WERI-Rb-1 (cell line): Measurements from ENCODE around the gene LCOR.

Experiments used
- DNase-seq: peaks from one replicate; pipeline ENCODE4 v3.0.0-alpha.2; 2020
- H3K27ac ChIP-seq: fragments of 250-450 bp; sonication (Bioruptor Pico); 2 replicates; pipeline ENCODE4 v1.5.1; 2020; ENCODE audit warnings: mild to moderate bottlenecking, moderate library complexity
- H3K27me3 ChIP-seq: fragments of 250-450 bp; sonication (Bioruptor Pico); 2 replicates; pipeline ENCODE4 v1.5.1; 2021; ENCODE audit warnings: mild to moderate bottlenecking, low read depth, moderate library complexity; ENCODE audit not compliant: insufficient read depth, severe bottlenecking
- H3K36me3 ChIP-seq: fragments of 250-450 bp; sonication (Bioruptor Pico); 2 replicates; pipeline ENCODE4 v1.5.1; 2020; ENCODE audit warnings: mild to moderate bottlenecking, moderate library complexity
- H3K4me3 ChIP-seq: 2 replicates; pipeline ENCODE4 v1.5.1; 2011; ENCODE audit warnings: low read depth, mild to moderate bottlenecking, control low read depth, low read length
- H3K9me3 ChIP-seq: fragments of 250-450 bp; sonication (Bioruptor Pico); 2 replicates; pipeline ENCODE4 v1.5.1; 2021; ENCODE audit warnings: mild to moderate bottlenecking, moderate library complexity; ENCODE audit not compliant: severe bottlenecking
- TF ChIP-seq, protein P1 (sequence below): IDR thresholded peaks from 2 replicates; pipeline ENCODE4 v1.5.1; 2011; ENCODE audit warnings: low read depth, mild to moderate bottlenecking, control low read depth, inconsistent platforms, low read length

Gene LCOR

DNA sequence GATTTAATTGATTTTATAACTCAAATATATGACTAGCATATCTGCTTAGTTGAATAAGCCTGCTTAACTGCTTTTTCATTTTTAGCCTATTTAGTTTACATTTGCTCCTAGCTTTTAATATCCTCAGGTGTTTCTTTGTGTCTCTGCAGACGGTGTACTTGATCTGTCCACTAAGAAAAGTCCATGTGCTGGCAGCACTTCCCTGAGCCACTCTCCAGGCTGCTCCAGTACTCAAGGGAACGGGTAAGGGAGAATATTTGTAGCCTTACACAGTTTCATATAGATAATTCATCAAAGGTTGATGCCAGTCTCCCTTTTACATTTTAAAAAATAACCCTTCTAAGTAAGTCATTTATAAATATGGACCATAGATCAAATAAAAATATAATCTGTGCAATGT is 119.9 kb downstream of the LCOR start:
- no peak for DNase-seq
- Histone ChIP-seq H3K27ac (no peak overlapping the region), H3K36me3 (peaks cover 60% of the 10 kb centered on the region), H3K9me3 (no peaks in the 10 kb centered on the region), H3K27me3 (no peaks in the 10 kb centered on the region), H3K4me3 (no peak overlapping the region)
- TF ChIP-seq, protein P1, sequence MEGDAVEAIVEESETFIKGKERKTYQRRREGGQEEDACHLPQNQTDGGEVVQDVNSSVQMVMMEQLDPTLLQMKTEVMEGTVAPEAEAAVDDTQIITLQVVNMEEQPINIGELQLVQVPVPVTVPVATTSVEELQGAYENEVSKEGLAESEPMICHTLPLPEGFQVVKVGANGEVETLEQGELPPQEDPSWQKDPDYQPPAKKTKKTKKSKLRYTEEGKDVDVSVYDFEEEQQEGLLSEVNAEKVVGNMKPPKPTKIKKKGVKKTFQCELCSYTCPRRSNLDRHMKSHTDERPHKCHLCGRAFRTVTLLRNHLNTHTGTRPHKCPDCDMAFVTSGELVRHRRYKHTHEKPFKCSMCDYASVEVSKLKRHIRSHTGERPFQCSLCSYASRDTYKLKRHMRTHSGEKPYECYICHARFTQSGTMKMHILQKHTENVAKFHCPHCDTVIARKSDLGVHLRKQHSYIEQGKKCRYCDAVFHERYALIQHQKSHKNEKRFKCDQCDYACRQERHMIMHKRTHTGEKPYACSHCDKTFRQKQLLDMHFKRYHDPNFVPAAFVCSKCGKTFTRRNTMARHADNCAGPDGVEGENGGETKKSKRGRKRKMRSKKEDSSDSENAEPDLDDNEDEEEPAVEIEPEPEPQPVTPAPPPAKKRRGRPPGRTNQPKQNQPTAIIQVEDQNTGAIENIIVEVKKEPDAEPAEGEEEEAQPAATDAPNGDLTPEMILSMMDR, result no peak

DNA sequence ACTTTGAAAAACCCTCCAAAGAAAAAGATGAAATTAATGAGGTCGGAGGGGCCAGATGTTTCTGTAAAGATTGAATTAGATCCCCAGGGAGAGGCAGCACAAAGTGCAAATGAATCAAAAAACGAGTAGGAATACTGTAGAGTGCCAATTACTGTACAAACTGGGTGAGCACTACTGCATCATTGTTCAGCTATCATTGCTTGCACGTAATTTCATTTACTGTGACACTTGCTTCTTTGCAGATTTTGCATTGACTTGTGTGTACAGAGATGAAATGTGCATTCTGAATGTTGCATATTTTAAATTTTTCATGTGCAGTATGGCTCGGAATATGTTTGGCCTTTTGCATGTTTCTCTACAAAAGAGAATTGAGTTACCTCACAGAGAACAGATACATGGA is 123.7 kb downstream of the LCOR start:
- peaks cover 60% of the 10 kb centered on the region for H3K36me3 ChIP-seq

DNA sequence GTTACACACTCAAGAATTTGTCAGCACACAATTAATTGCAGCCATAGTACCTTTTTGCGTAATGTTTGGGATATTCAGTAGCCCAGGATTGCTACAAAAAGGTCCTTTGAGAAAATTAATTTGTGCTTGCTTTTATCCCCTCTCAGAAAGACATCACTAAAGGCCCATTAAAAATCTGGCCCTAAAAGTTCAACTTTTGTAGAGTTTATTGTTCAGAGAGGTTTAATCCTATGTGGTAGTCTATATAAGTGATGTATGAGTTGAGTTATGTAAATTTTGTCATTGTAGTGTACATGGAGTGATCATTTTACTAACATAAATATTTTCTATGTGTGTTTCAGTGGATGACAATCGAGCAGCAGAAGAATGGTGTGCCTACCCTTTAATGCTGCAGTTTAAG is 126.0 kb downstream of the LCOR start:
- Histone ChIP-seq H3K27me3 (no peaks in the 10 kb centered on the region), H3K27ac (no peak overlapping the region), H3K9me3 (no peaks in the 10 kb centered on the region), H3K4me3 (no peak overlapping the region), H3K36me3 (peaks cover 44% of the 10 kb centered on the region)
- TF ChIP-seq, protein P1, result no peak
- no peak for DNase-seq

More for the DNA sequence above, 123.7 kb downstream of the LCOR start:
- Histone ChIP-seq H3K27me3 (no peaks in the 10 kb centered on the region), H3K9me3 (no peaks in the 10 kb centered on the region), H3K27ac (no peak overlapping the region), H3K4me3 (no peak overlapping the region)
- TF ChIP-seq, protein P1, result no peak
- DNase-seq, result no peak

DNA sequence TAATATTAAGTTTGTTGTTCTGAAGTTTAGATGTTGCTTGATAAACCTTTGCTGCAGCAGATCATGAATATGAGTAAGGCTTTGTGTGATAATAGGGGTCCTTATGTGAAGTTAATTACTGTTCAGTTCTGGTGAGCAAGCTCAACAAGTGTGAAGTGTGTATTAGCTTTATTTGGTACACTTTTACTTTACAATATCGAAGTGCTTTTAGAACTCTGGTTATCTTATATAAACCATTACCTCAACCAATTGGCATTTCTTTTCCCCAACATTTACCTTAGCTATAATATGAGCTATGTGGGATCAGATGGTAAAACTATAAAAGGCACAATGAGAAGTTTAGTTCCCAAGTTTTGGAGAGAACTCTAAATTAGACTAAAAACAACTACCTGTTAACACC is 127.6 kb downstream of the LCOR start:
- peaks cover 33% of the 10 kb centered on the region for H3K36me3 ChIP-seq
- no peak overlapping the region for H3K4me3 ChIP-seq
- DNase-seq, result no peak
- no peaks in the 10 kb centered on the region for H3K9me3 ChIP-seq
- H3K27me3 ChIP-seq, result no peaks in the 10 kb centered on the region
- no peak overlapping the region for H3K27ac ChIP-seq
- TF ChIP-seq, protein P1, result no peak

DNA sequence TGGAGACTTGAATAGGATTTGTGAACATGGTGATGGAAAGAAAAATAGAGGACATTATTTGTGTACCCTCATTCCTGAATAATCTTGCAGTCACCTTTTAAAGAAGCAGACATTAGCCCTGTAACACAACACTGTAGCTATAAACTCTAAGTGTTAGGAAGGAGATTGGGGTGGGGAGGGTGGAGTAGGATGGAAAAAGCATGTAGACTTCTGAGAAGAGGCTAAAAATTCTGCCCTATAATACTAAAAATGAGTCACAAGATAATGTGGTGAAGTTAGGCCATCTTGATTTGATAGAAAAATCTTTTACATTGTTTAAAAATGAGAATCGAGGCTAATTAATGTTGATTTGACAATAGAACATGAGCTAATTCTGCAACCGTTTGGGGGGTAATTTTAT is 128.8 kb downstream of the LCOR start:
- no peak for DNase-seq
- H3K27ac ChIP-seq, result no peak overlapping the region
- H3K36me3 ChIP-seq, result peaks cover 21% of the 10 kb centered on the region
- no peaks in the 10 kb centered on the region for H3K9me3 ChIP-seq
- TF ChIP-seq, protein P1, result no peak
- no peaks in the 10 kb centered on the region for H3K27me3 ChIP-seq
- H3K4me3 ChIP-seq, result no peak overlapping the region

DNA sequence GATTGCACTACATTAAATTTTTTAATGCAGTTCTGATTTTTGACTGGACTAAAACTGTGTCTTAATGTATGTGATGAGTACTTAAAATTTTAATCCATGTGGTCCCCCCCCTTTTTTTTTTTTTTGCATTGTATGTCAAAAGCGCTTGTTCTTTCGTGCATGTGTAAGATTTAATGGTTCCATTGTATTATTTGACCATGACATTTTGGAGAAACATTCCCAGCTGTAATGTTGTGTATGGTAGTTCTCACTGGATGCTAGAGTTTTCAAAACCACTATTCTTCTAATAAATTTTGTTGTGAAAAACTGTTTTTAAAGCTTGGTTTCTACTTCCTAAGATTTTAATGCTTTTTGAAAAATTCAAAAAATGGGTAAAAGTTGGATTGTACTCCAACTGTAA is 132.0 kb downstream of the LCOR start:
- peaks cover 4% of the 10 kb centered on the region; the same call in 1 of the 2 replicates for H3K36me3 ChIP-seq
- H3K9me3 ChIP-seq, result no peaks in the 10 kb centered on the region
- H3K27ac ChIP-seq, result no peak overlapping the region
- H3K4me3 ChIP-seq, result no peak overlapping the region
- TF ChIP-seq, protein P1, result no peak
- no peak for DNase-seq
- H3K27me3 ChIP-seq, result no peaks in the 10 kb centered on the region
